ENCODE data around the gene WDR46. TPM values are rescaled to one million over a fixed set of nuclear protein-coding genes. Genes with fewer than 3 reads are reported as not detected.

The WDR46 gene
- total and polyA plus RNA-seq, 2 of the 13 experiments (the other 11 are each of a cell fraction or from before 2014, with no cell fraction given): 47.4 to 105 TPM

- TF ChIP-seq ZBTB40 (IDR thresholded peaks at IDR 0.05) (peak; percentile 98), ZBTB40 (CRISPR knock-in tag; IDR thresholded peaks at IDR 0.05) (peak; percentile 84), NONO (IDR thresholded peaks at IDR 0.05) (no peak), NONO (CRISPR knock-in tag; conservative IDR thresholded peaks at IDR 0.05) (peak; percentile 95), HIVEP1 (CRISPR knock-in tag; IDR thresholded peaks at IDR 0.05) (no peak; the same call in none of the 2 replicates), TAF15 (IDR thresholded peaks at IDR 0.05; ENCODE audit: low read depth, low read length, poor library complexity, severe bottlenecking) (no peak), NFE2 (CRISPR knock-in tag; IDR thresholded peaks at IDR 0.05) (no peak; the same call in 1 of the 2 replicates), PRPF4 (IDR thresholded peaks at IDR 0.05; ENCODE audit: low read depth, low read length, poor library complexity, severe bottlenecking) (no peak), ZNF207 (IDR thresholded peaks at IDR 0.05; ENCODE audit: borderline replicate concordance) (no peak), NFATC3 (CRISPR knock-in tag; IDR thresholded peaks at IDR 0.05) (peak; percentile 61; the same call in 1 of the 2 replicates), TEAD3 (CRISPR knock-in tag; optimal IDR thresholded peaks at IDR 0.05; ENCODE audit: borderline replicate concordance) (peak; percentile 54), TGIF2 (CRISPR knock-in tag; IDR thresholded peaks at IDR 0.05) (peak; percentile 58), STAT6 (CRISPR knock-in tag; IDR thresholded peaks at IDR 0.05; ENCODE audit: borderline replicate concordance) (peak; percentile 84), RXRB (CRISPR knock-in tag; IDR thresholded peaks at IDR 0.05; ENCODE audit: borderline replicate concordance) (peak; percentile 82), NFYB (CRISPR knock-in tag; IDR thresholded peaks at IDR 0.05) (peak; percentile 63), RFXAP (CRISPR knock-in tag; IDR thresholded peaks at IDR 0.05; ENCODE audit: borderline replicate concordance) (peak; percentile 81; the same call in 1 of the 2 replicates), TIGD3 (CRISPR knock-in tag; IDR thresholded peaks at IDR 0.05; ENCODE audit: borderline replicate concordance) (peak; percentile 91)
Observed at GRCh38 chr6:33271468-33272274, 17.4 kb downstream of the WDR46 start, which contains the start of the genes RPS18 and VPS52 (continued).
